Neuronal stem cell (in vitro differentiated cells): ENCODE results near the gene CLASRP.

Experiments
- DNase-seq: peaks from one replicate; pipeline ENCODE4 v3.0.0-alpha.2; 2013; ENCODE audit warnings: low spot score
- H2AFZ ChIP-seq: one replicate; pipeline ENCODE4 v1.6.1; 2013; ENCODE audit warnings: mild to moderate bottlenecking, low read length, inconsistent platforms
- H2AK5ac ChIP-seq: 2 replicates; pipeline ENCODE4 v1.6.1; 2013; ENCODE audit warnings: low read depth, mild to moderate bottlenecking, inconsistent platforms, low read length, moderate library complexity, mixed read lengths
- H2BK120ac ChIP-seq: 2 replicates; pipeline ENCODE4 v1.6.1; 2013; ENCODE audit warnings: low read depth, mild to moderate bottlenecking, inconsistent platforms, low read length, moderate library complexity, mixed read lengths
- H2BK12ac ChIP-seq: one replicate; pipeline ENCODE4 v1.6.1; 2013; ENCODE audit warnings: low read length, inconsistent platforms
- H2BK15ac ChIP-seq: 2 replicates; pipeline ENCODE4 v1.6.1; 2013; ENCODE audit warnings: mild to moderate bottlenecking, low read length, inconsistent platforms, mixed read lengths
- H2BK5ac ChIP-seq: one replicate; pipeline ENCODE4 v1.6.1; 2013; ENCODE audit warnings: inconsistent platforms, mild to moderate bottlenecking, low read length, moderate library complexity
- H3K14ac ChIP-seq: one replicate; pipeline ENCODE4 v1.6.1; 2013; ENCODE audit warnings: low read length, inconsistent platforms
- H3K18ac ChIP-seq: 2 replicates; pipeline ENCODE4 v1.6.1; 2013; ENCODE audit warnings: low read length, inconsistent platforms
- H3K23ac ChIP-seq: 2 replicates; pipeline ENCODE4 v1.6.1; 2013; ENCODE audit warnings: low read depth, mild to moderate bottlenecking, mixed read lengths, low read length, inconsistent platforms; ENCODE audit not compliant: poor library complexity
- H3K27ac ChIP-seq: replicated peaks from 3 replicates; pipeline ENCODE4 v1.5.1; 2013; ENCODE audit warnings: low read length, inconsistent platforms
- H3K27me3 ChIP-seq, 3 experiments: 2 replicates each; pipeline ENCODE4 v1.6.1; 2013; ENCODE audit warnings: low read length in 3 of 3, mild to moderate bottlenecking in 2 of 3, inconsistent platforms in 1 of 3, low read depth in 1 of 3, mixed read lengths in 1 of 3, moderate library complexity in 1 of 3; ENCODE audit not compliant: control insufficient read depth in 3 of 3, insufficient read depth in 3 of 3
- H3K36me3 ChIP-seq, 2 donors: replicated peaks in 1 of 2; 2 replicates each; pipeline ENCODE4 v1.6.1; 2013; ENCODE audit warnings: low read length in 2 of 2; ENCODE audit not compliant: control insufficient read depth in 2 of 2, insufficient read depth in 2 of 2
- H3K4ac ChIP-seq: 2 replicates; pipeline ENCODE4 v1.6.1; 2013; ENCODE audit warnings: inconsistent platforms, mild to moderate bottlenecking, low read length, moderate library complexity
- H3K4me1 ChIP-seq, 2 donors: 1 replicate in 1 of 2; 2 replicates in 1 of 2; pipeline ENCODE4 v1.6.1; 2013; ENCODE audit warnings: low read length in 2 of 2, low read depth in 1 of 2; ENCODE audit not compliant: control insufficient read depth in 2 of 2, insufficient read depth in 1 of 2
- H3K4me2 ChIP-seq: one replicate; pipeline ENCODE4 v1.6.1; 2013; ENCODE audit warnings: mild to moderate bottlenecking, low read length, inconsistent platforms; ENCODE audit not compliant: insufficient read depth, poor library complexity, severe bottlenecking
- H3K4me3 ChIP-seq, 2 donors: 2 replicates each; pipeline ENCODE4 v1.5.1; 2013; ENCODE audit warnings: low read length in 2 of 2, mild to moderate bottlenecking in 2 of 2, inconsistent platforms in 1 of 2, moderate library complexity in 1 of 2
- H3K79me1 ChIP-seq: one replicate; pipeline ENCODE4 v1.6.1; 2013; ENCODE audit warnings: low read depth, mild to moderate bottlenecking, inconsistent platforms, low read length, moderate library complexity
- H3K9ac ChIP-seq: one replicate; pipeline ENCODE4 v1.6.1; 2013; ENCODE audit warnings: mild to moderate bottlenecking, low read depth, low read length, inconsistent platforms; ENCODE audit not compliant: poor library complexity
- H3K9me3 ChIP-seq, 2 donors: replicated peaks in 1 of 2; 2 replicates each; pipeline versions ENCODE3 to v1.6.1; 2013; ENCODE audit warnings: low read length in 2 of 2, mild to moderate bottlenecking in 2 of 2, inconsistent platforms in 1 of 2, low read depth in 1 of 2, mixed read lengths in 1 of 2, moderate library complexity in 1 of 2; ENCODE audit not compliant: control insufficient read depth in 2 of 2, insufficient read depth in 1 of 2
- H4K8ac ChIP-seq: one replicate; pipeline ENCODE4 v1.6.1; 2013; ENCODE audit warnings: low read depth, mild to moderate bottlenecking, inconsistent platforms, low read length, moderate library complexity
- H4K91ac ChIP-seq: one replicate; pipeline ENCODE4 v1.6.1; 2013; ENCODE audit warnings: low read length, low read depth, mild to moderate bottlenecking, inconsistent platforms; ENCODE audit not compliant: poor library complexity
- WGBS, 2 donors: extraction: QIAGEN DNeasy Blood & Tissue Kit; methylation state at CpG; one replicate each; pipeline ENCODE4 v1.1.7; 2013; ENCODE audit warnings: missing lambda C conversion rate in 2 of 2, mixed read lengths in 1 of 2; ENCODE audit not compliant: insufficient read length in 2 of 2, insufficient replicate concordance in 1 of 2; ENCODE audit errors: extremely low coverage in 2 of 2; 5-methylcytosine and 5-hydroxymethylcytosine counted together

Gene CLASRP

DNA sequence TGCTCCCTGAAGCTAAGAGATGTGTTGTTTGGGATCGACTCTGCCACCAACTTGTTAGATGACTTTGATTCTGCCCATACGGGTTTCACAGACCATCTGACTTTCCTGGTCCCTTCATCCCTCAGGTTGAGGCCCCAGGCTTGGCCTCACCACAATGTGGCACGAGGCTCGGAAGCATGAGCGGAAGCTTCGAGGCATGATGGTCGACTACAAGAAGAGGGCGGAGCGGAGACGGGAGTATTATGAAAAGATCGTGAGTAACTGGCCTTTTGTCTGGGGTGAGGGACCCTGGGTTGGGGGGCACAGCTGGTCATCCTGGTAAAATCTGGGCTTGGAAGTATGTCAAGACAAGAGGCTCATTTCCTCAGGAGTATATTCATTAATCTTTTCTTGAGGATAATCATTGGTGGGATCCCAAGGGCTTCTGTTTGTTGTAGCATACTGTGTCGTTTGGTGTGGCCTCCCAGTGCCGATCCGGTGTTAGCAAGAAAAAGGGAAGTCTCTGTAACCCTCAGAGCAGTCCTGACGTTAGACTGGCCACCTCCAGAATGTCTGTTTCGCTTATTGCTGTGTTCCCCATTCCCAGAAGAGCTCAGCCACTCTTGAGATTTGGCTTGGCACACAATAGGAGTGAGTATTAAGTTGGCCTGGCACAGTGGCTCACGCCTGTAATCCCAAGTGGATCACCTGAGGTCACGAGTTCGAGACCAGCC, 1.4 kb downstream of the CLASRP start:
- H3K18ac ChIP-seq = no peak overlapping the region
- no peak overlapping the region for H4K91ac ChIP-seq
- H3K9ac ChIP-seq = peak overlapping the region; percentile 3
- peaks cover 0 to 1% of the 10 kb centered on the region in 2 donors for H3K9me3 ChIP-seq
- peaks cover 8 to 11% of the 10 kb centered on the region in 2 donors for H3K4me1 ChIP-seq
- H2AFZ ChIP-seq = no peak overlapping the region
- no peak overlapping the region for H2BK15ac ChIP-seq
- H3K4me2 ChIP-seq = peak overlapping the region; percentile 75
- peak overlapping the region; percentile 27 to 91 for H3K4me3 ChIP-seq
- H4K8ac ChIP-seq = no peak overlapping the region
- no peak overlapping the region for H3K4ac ChIP-seq
- H2BK120ac ChIP-seq = no peak overlapping the region
- H3K79me1 ChIP-seq = peaks cover 15% of the 10 kb centered on the region
- H3K27me3 ChIP-seq = no peaks in the 10 kb centered on the region
- no CpG with 5 or more reads among the region's 19 CpGs for WGBS, 2 donors
- no peak overlapping the region for H2AK5ac ChIP-seq
- H2BK5ac ChIP-seq = no peak overlapping the region
- peaks cover 36 to 54% of the 10 kb centered on the region in 2 donors for H3K36me3 ChIP-seq
- no peak overlapping the region for H3K23ac ChIP-seq
- no peak overlapping the region for H3K27ac ChIP-seq
- H2BK12ac ChIP-seq = no peak overlapping the region
- H3K14ac ChIP-seq = no peak overlapping the region
- no peak for DNase-seq

DNA sequence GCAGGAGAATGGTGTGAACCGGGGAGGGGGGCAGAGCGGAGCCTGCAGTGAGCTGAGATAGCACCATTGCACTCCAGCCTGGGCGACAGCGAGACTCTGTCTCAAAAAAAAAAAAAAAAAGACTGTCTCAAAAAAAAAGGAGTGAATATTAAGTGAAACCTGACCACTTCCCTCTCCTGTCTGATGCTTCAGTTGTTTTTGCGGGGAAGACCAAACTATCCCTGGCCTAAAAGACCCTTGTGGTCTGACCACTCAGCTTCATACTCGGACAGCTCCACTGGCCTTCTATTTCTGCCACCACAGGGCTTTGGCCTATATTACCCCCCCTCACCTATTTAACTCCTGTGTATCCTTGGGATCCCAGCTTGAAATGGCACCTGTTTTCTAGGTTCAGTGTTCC, 2.3 kb downstream of the CLASRP start:
- DNase-seq = no peak
- Histone ChIP-seq H3K4ac (no peak overlapping the region), H3K4me1 (peaks cover 8 to 11% of the 10 kb centered on the region in 2 donors), H2AFZ (no peak overlapping the region), H4K8ac (no peak overlapping the region), H3K27me3 (no peaks in the 10 kb centered on the region), H2BK12ac (no peak overlapping the region), H3K18ac (no peak overlapping the region), H2AK5ac (no peak overlapping the region), H2BK5ac (no peak overlapping the region), H3K9ac (no peak overlapping the region), H3K4me3 (no peak overlapping the region), H3K36me3 (peaks cover 41 to 63% of the 10 kb centered on the region in 2 donors), H2BK15ac (no peak overlapping the region), H3K4me2 (no peak overlapping the region), H3K23ac (no peak overlapping the region), H3K79me1 (peaks cover 19% of the 10 kb centered on the region), H4K91ac (no peak overlapping the region), H2BK120ac (no peak overlapping the region), H3K9me3 (peaks cover 0 to 1% of the 10 kb centered on the region in 2 donors), H3K27ac (no peak overlapping the region), H3K14ac (no peak overlapping the region)
- no CpG with 5 or more reads among the region's 6 CpGs for WGBS, 2 donors

DNA sequence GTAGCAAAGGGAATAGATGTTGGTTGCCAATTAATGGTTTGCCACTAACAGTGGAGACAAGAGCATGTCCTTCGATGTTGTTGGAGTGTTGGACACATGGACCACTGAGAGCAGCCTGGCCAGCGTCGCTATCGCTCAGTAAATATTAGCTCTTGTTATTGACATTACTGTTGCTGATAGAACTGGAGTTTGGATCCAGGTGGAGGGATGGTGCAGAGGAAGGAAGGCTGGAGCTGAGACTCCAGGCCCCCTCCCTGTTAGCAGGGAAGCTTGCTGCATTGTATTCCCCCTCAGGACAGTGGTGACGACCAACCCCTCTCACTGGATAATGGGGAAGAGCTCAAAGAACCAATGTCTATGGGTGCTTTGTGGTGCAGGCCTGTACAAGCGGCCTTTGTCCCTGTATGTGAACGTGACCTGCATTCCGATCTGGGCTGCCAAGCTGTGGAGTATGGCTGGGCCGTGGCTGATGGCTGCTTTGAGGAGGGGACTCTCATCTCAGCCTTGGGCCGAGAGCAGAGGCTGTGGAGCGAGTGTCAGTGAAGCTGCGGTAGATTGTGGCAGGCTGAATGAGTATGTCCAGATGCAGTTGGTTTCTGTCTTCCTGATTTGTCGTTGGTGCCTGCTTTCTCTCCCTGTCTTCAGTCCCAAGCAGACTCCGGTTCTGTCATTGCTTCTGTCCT, 7.0 kb downstream of the CLASRP start:
- Histone ChIP-seq H3K9ac (no peak overlapping the region), H2BK15ac (no peak overlapping the region), H3K4me1 (no peaks in the 10 kb centered on the region), H2AK5ac (no peak overlapping the region), H3K4me3 (no peak overlapping the region), H3K79me1 (peaks cover 10% of the 10 kb centered on the region), H3K23ac (no peak overlapping the region), H3K4me2 (no peak overlapping the region), H2AFZ (no peak overlapping the region), H3K18ac (no peak overlapping the region), H3K14ac (no peak overlapping the region), H3K36me3 (peaks cover 30 to 75% of the 10 kb centered on the region in 2 donors), H3K4ac (no peak overlapping the region), H3K27ac (no peak overlapping the region), H2BK120ac (no peak overlapping the region), H2BK5ac (no peak overlapping the region), H2BK12ac (no peak overlapping the region), H4K91ac (no peak overlapping the region), H3K27me3 (no peaks in the 10 kb centered on the region), H4K8ac (no peak overlapping the region), H3K9me3 (no peaks in the 10 kb centered on the region)
- no CpG with 5 or more reads among the region's 14 CpGs for WGBS, 2 donors
- DNase-seq = no peak

DNA sequence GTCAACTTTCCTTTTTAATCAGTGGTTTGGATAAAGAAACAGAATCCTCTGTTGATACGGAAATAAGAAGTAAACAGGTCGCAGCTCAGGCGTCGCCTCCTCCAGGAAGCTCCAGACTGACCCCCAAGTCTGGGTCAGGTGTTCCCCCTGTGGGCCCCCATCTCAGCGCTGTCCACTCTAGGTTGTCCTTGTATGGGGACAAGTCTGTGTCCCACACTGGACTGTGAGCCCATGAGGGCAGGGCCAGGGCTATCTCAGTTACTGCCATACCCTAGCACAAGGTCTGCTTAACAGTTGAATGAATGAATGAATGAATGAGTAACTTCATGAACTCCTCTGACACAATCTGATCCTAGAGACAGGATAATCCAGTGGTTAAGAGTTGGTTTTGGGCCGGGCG, 7.5 kb downstream of the CLASRP start:
- Histone ChIP-seq H3K9me3 (no peaks in the 10 kb centered on the region), H2BK12ac (no peak overlapping the region), H3K4me1 (no peaks in the 10 kb centered on the region), H3K4ac (no peak overlapping the region), H3K79me1 (peaks cover 12% of the 10 kb centered on the region), H2AFZ (no peak overlapping the region), H3K27me3 (no peaks in the 10 kb centered on the region), H3K9ac (no peak overlapping the region), H2BK15ac (no peak overlapping the region), H3K27ac (no peak overlapping the region), H2BK120ac (no peak overlapping the region), H2AK5ac (no peak overlapping the region), H3K18ac (no peak overlapping the region), H4K91ac (no peak overlapping the region), H3K4me2 (no peak overlapping the region), H3K23ac (no peak overlapping the region), H2BK5ac (no peak overlapping the region), H3K14ac (no peak overlapping the region), H3K4me3 (no peak overlapping the region), H4K8ac (no peak overlapping the region), H3K36me3 (peaks cover 27 to 74% of the 10 kb centered on the region in 2 donors)
- WGBS, 2 donors = no CpG with 5 or more reads among the region's 7 CpGs
- DNase-seq = no peak
